Prostate gland (tissue), 2 donors: ENCODE results near the gene ATP7A.
"Not testable (repeated sequence)": the region's sequence is repeated elsewhere in the genome, so short reads cannot be mapped to it uniquely, and the experiment has no call there.

Experiments
- POLR2A ChIP-seq: fragments of 450-650 bp; IDR thresholded peaks from one replicate; pipeline ENCODE4 v1.6.1; 2016; ENCODE audit warnings: antibody characterized with exemption, mild to moderate bottlenecking
- POLR2AphosphoS5 ChIP-seq: sonication (generic); formaldehyde crosslinking; IDR thresholded peaks from one replicate; pipeline ENCODE4 v1.6.1; 2017; ENCODE audit warnings: antibody characterized with exemption
- TF ChIP-seq, protein P1 (sequence below), 4 experiments: fragments of 200-600 bp in 2 of 4; fragments of 450-650 bp in 2 of 4; sonication (generic) in 2 of 4; IDR thresholded peaks; 1 replicate in 3 of 4; 2 replicates in 1 of 4; pipeline ENCODE4 v1.5.1; 2016 to 2019; ENCODE audit warnings: antibody characterized with exemption in 4 of 4, mild to moderate bottlenecking in 2 of 4, moderate library complexity in 2 of 4

DNA sequence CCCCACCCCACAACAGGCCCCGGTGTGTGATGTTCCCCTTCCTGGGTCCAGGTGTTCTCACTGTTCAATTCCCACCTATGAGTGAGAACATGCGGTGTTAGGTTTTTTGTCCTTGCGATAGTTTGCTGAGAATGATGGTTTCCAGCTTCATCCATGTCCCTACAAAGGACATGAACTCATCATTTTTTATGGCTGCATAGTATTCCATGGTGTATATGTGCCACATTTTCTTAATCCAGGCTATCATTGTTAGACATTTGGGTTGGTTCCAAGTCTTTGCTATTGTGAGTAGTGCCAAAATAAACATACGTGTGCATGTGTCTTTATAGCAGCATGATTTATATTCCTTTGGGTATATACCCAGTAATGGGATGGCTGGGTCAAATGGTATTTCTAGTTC lies 29.1 kb upstream of the ATP7A start:
- not testable (repeated sequence) for TF ChIP-seq POLR2A, POLR2AphosphoS5
- TF ChIP-seq, protein P1, sequence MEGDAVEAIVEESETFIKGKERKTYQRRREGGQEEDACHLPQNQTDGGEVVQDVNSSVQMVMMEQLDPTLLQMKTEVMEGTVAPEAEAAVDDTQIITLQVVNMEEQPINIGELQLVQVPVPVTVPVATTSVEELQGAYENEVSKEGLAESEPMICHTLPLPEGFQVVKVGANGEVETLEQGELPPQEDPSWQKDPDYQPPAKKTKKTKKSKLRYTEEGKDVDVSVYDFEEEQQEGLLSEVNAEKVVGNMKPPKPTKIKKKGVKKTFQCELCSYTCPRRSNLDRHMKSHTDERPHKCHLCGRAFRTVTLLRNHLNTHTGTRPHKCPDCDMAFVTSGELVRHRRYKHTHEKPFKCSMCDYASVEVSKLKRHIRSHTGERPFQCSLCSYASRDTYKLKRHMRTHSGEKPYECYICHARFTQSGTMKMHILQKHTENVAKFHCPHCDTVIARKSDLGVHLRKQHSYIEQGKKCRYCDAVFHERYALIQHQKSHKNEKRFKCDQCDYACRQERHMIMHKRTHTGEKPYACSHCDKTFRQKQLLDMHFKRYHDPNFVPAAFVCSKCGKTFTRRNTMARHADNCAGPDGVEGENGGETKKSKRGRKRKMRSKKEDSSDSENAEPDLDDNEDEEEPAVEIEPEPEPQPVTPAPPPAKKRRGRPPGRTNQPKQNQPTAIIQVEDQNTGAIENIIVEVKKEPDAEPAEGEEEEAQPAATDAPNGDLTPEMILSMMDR (IDR thresholded peaks at IDR 0.05): not testable (repeated sequence)
